Suppressor macrophage treated with lipopolysaccharide for 4 hours (primary cell): ENCODE data around the gene HSPA1L.
"Not testable (repeated sequence)": the region's sequence is repeated elsewhere in the genome, so short reads cannot be mapped to it uniquely, and the experiment has no call there.

Experiments used
- DNase-seq: peaks from one replicate; pipeline ENCODE4 v3.0.0-alpha.2; 2020

Gene HSPA1L

DNA sequence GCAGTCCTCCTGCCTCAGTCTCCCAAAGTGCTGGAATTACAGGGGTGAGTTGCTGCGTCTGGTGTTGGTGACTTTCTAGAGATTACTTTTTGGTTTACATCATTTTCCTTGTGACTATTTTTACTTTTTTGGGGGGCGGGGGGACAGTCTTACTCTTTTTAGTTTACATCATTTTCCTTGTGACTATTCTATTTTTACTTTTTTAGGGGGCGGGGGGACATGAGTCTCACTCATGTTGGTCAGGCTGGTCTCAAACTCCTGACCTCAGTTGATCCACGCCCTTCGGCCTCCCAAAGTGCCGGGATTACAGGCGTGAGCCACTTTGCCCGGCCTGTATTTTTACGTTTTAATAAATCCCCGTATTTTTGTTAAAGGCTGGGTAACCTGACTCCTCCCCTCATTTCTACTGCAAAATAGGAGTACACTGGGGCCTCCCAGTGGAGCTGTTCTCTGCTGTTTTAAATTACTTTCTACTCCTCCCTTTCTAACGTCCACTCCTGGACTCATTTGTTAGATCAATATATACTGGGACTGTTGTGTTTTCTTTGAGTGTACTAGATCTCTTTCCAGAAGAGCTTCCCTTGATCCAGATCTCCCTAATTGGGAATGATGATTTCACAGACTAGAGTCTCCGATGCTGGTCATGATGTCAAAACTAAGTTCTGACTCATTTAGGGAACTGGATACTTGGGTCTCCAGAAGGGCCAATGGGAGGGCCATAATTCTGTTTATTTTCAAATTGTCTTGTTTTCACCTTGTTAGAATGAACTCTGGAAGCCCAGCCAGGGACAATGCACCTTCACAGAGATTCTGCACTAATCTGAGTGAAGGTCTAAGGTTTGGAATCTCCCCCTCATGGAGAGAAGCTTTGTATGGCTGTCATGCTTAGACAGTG lies 21.6 kb upstream of the HSPA1L start:
- DNase-seq: peak; percentile 64

DNA sequence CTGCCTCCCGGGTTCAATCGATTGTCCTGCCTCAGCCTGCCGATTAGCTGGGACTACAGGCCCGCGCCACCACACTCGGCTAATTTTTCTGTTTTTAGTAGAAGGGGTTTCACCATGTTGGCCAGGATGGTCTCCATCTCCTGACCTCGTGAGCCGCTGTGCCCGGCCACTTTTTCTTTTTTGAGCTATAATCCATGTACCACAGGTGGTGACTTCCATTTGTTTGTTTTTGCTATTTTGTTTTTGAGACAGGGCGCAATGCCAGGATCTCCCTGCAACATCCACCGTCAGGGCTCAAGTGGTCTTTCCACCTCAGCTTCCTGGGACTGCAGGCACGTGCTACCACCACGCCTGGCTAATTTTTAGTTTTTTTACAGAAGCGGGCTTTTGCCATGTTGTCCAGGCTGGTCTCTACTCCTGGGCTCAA lies 21.0 kb upstream of the HSPA1L start:
- no peak for DNase-seq

DNA sequence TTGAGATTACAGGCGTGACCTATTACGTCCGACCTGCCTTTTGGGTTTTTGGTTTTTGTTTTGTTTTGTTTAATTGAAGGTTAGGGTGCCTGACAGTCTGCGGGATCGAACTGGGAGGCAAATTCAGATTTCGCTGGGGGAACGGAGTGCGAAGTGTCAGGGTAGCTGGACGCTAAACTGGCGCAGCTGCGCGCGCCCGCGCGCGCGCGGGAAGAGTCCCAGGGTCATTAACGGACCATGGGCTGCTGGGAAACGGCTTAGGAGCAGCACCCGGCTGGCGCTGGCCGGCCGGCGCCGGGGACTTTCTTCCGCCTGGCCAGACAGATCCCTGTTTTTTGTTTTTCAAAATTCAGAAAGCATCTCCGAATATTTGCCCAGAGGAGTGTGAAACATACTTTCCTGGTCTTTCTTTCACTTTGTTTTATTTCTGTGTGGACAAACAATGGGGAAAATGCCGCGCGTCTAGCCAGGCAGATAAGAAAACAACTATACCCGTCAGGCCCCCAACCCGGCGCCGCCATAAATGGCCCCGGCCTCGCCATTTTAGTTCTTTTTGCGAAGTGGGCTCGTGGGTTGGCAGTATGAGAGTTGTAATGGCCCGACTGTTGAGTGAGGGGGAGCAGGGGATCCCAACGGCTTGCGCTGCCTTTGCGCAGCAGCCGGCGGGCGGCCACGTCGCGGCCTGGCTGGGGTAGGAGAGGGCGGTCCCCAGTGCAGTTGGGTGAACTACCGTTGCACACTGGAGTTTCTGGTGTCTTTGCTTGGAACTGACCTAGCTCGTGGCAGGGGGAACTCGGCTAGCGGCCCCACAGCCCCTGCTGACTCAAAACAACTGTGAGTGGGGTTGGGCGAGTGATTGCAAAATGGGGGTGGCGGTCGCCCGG lies 19.5 kb upstream of the HSPA1L start:
- peak; percentile 89 for DNase-seq

DNA sequence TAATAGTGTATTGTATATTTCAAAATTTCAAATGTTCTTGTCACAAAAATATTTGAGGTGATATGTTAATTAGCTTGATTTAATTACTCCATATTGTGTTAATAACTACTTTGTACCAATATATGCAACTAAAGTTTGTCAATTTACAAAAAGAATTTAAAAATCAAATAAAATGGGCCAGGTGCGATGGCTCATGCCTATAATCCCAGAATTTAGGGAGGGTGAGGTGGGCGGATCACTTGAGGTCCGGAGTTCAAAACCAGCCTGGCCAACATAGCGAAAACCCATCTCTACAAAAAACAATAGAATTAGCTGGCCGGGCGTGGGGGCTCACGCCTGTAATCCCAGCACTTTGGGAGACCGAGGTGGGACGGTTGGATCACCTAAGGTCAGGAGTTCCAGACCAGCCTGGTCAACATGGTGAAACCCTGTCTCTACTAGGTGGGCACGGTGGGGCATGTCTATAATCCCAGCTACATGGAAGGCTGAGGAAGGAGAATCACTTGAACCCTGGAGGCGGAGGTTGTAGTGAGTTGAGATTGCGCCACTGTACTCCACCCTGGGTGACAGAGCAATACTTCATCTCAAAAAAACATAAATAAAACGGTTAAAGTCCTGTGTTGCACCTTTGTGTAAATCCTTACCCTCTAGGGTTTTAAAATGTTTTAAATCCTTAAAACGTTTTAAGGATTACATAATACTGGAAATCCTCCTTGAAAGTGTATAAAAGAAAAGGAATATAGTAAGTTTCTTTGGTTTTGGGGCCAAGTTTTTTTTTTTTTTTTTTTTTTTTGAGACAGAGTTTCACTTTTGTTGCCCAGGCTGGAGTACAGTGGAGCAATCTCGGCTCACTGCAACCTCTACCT lies 16.5 kb upstream of the HSPA1L start:
- DNase-seq: peak; percentile 57

DNA sequence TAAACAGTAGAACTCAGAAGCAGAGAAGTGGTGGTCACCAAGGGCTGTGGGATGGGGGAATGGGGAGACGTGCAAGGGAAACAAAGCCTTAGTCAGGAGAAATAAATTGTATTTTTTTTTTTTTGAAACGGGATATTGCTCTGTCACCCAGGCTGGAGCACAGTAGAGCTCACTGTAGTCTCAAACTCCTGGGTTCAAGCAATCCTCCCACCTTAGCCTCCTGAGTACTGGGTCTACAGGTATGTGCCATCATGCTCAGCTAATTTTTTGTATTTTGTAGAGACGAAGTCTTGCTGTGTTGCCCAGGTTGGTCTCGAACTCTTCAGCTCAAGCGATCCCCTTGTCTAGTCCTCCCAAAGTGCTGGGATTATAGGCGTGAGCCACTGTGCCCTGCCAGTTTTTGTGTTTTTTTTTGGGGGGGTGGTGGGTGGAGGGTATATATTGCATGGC lies 15.8 kb upstream of the HSPA1L start:
- DNase-seq: no peak

DNA sequence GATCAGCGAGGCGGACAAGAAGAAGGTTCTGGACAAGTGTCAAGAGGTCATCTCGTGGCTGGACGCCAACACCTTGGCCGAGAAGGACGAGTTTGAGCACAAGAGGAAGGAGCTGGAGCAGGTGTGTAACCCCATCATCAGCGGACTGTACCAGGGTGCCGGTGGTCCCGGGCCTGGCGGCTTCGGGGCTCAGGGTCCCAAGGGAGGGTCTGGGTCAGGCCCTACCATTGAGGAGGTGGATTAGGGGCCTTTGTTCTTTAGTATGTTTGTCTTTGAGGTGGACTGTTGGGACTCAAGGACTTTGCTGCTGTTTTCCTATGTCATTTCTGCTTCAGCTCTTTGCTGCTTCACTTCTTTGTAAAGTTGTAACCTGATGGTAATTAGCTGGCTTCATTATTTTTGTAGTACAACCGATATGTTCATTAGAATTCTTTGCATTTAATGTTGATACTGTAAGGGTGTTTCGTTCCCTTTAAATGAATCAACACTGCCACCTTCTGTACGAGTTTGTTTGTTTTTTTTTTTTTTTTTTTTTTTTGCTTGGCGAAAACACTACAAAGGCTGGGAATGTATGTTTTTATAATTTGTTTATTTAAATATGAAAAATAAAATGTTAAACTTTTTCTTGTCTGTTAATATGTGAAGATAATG lies 14.7 kb upstream of the HSPA1L start:
- peak; percentile 61 for DNase-seq

DNA sequence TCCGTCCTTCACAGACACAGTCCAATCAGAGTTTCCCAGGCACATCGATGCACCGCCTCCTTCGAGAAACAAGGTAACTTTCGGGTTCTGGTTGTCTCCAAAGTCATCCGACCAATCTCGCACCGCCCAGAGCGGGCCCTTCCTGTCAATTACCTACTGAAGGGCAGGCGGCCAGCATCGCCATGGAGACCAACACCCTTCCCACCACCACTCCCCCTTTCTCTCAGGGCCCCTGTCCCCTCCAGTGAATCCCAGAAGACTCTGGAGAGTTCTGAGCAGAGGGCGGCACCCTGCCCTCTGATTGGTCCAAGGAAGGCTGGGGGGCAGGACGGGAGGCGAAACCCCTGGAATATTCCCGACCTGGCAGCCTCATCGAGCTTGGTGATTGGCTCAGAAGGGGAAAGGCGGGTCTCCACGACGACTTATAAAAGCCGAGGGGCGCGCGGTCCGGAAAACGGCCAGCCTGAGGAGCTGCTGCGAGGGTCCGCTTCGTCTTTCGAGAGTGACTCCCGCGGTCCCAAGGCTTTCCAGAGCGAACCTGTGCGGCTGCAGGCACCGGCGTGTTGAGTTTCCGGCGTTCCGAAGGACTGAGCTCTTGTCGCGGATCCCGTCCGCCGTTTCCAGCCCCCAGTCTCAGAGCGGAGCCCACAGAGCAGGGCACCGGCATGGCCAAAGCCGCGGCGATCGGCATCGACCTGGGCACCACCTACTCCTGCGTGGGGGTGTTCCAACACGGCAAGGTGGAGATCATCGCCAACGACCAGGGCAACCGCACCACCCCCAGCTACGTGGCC lies 12.4 kb upstream of the HSPA1L start, which contains the start of gene HSPA1B:
Gene HSPA1B, plus strand, starts transcription at position 453 of the 794 bp plus-strand sequence. Its CDS starts 213 bp downstream, at position 666.
- peak; percentile 99 for DNase-seq

DNA sequence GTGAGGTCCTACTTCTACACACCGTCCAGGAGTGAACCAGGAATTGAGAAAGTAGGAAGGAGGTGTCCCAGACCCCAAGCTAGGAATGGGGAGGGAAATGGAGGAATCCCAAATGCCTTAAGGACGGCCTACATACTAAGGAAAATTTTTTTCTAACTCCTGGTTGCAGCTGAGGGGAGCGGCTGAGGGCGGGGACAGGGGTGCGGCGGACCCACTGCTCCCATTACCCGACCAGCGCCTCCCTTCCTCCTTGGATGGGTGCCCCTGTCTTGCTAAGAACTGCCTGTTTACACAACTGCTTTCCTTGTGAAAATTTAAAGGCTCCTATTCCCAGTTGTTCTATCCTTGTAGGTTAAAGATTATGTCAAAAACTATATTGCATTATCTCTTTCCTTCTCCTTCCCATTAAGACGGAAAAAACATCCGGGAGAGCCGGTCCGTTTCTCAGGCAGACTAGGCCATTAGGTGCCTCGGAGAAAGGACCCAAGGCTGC lies 11.8 kb upstream of the HSPA1L start:
- no peak for DNase-seq

DNA sequence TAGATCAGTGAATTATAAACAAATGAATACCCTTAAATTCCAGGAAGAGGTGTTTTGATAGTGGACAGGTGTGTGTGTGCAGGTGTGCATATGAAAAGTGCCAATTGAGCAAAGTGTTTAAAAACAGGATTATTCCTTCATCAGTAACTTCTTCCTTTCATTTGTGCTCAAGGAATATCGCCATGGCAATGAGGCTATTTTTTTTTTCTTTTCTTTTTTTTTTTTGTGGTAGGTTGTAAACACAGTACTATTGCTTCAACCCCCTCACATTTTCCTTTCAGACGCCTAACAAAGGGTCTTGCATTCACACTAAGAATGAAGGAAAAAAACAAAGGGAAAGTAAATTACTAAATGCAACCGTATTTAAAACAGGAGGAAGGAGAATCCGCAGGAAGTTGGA lies 10.5 kb upstream of the HSPA1L start:
- DNase-seq: no peak

DNA sequence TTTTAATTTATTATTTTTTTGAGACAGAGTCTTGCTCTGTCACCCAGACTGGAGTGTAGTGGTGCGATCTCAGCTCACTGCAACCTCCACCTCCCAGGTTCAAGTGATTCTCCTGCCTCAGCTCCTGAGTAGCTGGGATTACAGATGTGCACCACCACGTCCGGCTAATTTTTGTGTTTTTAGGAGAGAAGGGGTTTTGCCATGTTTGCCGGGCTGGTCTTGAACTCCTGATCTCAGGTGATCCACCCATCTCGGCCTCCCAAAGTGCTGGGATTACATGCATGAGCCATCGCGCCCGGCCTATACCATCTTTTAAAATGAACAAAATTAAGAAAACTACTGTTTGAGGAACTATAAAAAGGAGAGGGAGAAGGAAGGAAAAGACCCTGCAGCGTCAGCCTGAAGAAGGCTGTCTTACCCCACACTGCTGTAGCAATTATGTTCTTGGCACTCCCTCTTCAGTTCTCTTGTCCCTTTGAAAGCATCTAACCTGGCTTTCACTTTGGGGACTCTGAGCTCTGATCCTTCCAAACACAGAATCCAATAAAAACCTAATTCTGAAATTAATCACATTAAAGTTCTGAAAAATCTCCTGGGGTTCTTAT lies 8.6 kb upstream of the HSPA1L start:
- DNase-seq: peak; percentile 48

DNA sequence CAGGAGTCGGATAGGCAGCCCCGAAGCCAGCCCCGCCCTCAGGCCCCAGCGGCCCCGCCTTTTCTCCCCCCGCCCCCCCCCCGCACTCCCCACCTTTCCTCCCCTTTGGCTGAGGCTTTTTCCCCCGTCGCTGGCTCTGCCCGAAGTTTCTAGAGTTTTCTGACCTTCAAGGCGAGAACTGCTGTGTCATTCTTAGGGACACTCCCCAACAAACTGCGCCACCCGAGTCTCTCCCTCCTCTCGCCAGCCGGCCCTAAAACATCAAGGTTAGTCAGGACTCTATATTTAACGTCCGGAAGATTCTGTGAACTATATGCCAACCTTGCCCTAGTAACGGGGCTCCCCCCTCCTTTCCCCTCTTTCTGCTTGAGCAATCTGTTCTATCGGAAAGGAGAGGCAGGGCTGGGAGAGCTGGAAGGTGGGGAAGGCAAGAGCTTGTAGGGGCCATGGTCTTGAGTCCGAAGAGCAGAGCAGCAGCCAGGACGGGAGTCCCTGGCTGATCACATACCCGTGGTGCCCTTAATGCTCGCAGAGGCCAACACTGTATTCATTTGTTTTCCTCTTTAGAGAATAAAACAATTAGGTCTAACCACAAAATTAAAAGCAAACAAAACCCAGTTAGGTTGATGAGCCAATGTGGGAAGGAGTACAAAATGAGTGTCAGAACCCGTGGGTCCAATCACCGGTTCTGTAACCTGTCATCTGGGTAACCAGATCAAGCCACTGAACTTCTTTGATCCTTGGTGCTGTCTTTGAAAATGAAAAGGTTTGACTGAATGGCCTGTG lies 7.1 kb upstream of the HSPA1L start:
- DNase-seq: peak; percentile 92

DNA sequence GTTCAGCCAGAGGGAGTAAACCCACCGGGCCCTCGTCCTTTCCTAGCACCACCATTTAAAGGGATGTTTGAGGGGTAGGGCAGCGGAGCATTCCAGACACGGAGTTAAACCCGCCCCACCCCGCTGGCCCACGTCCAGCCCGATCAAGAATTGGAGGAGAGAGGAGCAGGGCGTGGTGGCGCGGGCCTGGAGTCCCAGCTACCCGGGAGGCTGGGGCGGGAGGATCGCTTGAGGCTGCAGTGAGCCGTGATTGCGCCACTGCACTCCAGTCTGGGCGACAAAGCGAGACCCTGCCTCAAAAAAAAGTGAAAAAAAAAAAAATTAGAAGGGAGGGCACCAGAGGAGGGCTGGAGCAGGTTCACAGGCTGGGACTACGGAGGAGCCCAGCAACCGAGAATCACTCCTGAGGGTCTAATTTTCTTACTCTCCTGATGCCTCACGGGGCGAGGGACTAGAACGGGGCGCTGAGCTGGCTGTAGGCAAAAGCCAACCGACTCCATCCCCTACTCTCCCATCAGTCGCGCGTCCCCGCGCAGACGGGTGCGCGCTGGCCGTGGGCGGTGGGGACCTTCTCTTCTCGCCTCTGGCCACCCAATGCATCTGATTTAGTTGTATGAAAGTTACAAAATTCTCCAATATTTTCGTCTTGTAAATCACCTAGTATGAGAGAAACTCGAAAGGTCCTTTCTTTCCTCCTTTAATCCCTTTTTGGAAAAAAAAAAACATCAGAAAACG lies 6.4 kb upstream of the HSPA1L start:
- DNase-seq: peak; percentile 72

DNA sequence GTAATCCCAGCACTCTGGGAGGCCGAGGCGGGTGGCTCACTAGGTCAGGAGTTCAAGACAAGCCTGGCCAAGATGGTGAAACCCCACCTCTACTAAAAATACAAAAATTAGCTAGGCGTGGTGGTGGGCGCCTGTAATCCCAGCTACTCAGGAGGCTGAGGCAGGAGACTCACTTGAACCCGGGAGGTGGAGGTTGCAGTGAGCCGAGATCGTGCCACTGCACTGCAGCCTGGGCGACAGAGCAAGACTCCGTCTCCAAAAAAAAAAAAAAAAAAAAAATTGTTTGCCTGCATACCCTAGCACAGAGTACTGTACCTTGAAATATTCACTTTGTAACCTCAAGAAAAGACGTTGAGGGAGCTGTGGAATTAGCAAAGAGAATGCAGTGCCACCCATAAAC lies 5.3 kb upstream of the HSPA1L start:
- DNase-seq: not testable (repeated sequence)

DNA sequence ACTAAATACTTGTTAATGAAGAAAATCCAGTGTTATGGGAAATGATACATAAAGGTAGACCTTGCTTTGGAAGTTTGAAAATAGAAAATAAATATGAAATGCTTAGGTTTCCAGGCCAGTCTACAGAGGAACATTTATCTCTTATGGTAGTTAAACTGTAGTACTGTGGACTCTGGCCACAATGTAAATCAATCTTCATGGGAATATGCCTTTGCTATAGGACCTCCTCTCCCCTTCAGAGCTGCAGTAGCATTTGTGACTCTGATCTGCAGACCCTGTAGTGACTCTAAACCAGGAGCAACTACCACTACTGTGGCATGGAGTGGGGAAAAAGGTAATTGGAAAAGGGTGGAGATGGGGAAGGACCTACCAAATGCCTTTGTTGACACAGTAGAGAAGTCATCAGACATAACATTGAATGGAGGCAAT lies 4.8 kb upstream of the HSPA1L start:
- DNase-seq: no peak

DNA sequence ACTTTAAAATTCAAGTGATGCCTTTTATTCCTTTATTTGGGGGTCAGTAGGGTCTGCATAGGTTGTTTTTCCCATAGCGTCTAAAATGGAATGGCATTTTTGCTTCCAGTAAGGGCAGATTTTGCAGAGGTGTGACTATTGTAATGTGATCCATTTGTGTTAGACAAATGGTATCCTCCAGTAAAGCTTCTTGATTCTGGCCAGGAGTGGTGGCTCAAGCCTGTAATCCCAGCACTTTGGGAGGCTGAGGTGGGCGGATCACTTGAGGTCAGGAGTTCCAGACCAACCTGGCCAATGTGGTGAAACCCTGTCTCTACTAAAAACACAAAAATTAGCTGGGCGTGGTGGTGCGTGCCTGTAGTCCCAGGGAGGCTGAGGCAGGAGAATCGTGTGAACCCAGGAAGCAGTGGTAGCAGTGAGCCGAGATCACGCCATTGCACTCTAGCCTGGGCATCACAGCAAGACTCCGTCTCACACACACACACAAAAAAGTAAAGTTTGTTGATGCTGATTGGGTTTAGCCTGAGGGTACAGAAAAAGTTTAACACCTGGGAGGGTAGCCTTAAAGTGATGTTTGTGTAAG lies 2.9 kb upstream of the HSPA1L start:
- DNase-seq: not testable (repeated sequence)

DNA sequence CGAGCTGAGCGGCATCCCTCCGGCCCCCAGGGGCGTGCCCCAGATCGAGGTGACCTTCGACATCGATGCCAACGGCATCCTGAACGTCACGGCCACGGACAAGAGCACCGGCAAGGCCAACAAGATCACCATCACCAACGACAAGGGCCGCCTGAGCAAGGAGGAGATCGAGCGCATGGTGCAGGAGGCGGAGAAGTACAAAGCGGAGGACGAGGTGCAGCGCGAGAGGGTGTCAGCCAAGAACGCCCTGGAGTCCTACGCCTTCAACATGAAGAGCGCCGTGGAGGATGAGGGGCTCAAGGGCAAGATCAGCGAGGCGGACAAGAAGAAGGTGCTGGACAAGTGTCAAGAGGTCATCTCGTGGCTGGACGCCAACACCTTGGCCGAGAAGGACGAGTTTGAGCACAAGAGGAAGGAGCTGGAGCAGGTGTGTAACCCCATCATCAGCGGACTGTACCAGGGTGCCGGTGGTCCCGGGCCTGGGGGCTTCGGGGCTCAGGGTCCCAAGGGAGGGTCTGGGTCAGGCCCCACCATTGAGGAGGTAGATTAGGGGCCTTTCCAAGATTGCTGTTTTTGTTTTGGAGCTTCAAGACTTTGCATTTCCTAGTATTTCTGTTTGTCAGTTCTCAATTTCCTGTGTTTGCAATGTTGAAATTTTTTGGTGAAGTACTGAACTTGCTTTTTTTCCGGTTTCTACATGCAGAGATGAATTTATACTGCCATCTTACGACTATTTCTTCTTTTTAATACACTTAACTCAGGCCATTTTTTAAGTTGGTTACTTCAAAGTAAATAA lies 2.2 kb upstream of the HSPA1L start:
- peak; percentile 56 for DNase-seq

DNA sequence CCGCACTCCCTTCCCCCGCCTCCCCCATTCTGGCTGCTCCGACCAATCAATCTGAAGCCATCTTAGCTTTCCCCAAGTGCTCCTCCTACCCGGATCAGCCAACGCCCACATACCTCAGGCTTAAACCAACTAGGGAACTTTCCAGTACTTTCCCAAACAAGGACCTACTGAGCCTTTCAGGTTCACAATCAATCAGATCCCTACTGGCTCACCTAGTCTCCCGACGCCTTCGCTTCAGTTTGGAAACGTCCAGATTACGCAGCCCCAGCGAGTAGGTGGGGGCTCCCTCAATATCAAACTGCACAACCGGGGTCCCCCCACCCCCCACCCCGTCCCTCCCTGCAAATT lies 432 bp downstream of the HSPA1L start:
- peak; percentile 98 for DNase-seq

DNA sequence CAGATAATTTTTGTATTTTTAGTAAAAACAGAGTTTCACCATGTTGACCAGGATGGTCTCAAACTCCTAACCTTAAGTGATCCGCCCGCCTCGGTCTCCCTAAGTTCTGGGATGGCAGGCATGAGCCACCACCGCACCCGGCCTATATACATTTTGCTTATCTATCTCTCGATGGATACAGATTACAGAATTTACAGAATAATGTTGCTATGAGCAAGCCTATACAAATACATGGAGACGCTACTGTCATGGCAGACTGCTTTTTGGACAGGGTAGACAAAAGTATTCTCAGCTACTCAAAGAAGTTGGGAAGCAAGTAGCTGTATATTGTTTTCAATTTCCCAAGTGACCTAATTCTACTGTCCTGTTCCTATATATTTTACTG lies 1.6 kb downstream of the HSPA1L start:
- DNase-seq: no peak
